Activated CD8-positive, alpha-beta memory T cell treated with anti-CD3 and anti-CD28 coated beads, Interleukin-2, amount 10 ng/mL, durations not matched to agents 7 days and 5 days (primary cell): ENCODE results near the gene TSPOAP1. TPM values are rescaled to one million over a fixed set of nuclear protein-coding genes. Genes with fewer than 3 reads are reported as not detected.
A peak's percentile ranks its signal among the peaks of the same experiment; 100 is the strongest.
"Not testable (repeated sequence)": the region's sequence is repeated elsewhere in the genome, so short reads cannot be mapped to it uniquely, and the experiment has no call there.

Experiments used
- ATAC-seq: fragments of 150-1000 bp; cut with Tn5 transposase; one replicate; pipeline ENCODE4 v1.10.0; 2021; ENCODE audit warnings: moderate library complexity
- CTCF ChIA-PET: fragments of 350-600 bp; sonication (Branson Sonifier 250); formaldehyde crosslinking; loops from one replicate; lab custom pipeline; 2021; ENCODE audit warnings: antibody characterized with exemption; lab: Charles Lee
- DNase-seq: peaks from one replicate; pipeline ENCODE4 v3.0.0-alpha.2; 2020
- H3K27ac Mint-ChIP-seq: one replicate; pipeline ENCODE4 v1.8.0; 2021; ENCODE audit warnings: mild to moderate bottlenecking, mixed read lengths
- H3K27me3 Mint-ChIP-seq: one replicate; pipeline ENCODE4 v1.8.0; 2021; ENCODE audit warnings: mixed read lengths
- H3K36me3 Mint-ChIP-seq: one replicate; pipeline ENCODE4 v1.8.0; 2021; ENCODE audit warnings: mild to moderate bottlenecking, mixed read lengths
- H3K4me1 Mint-ChIP-seq: one replicate; pipeline ENCODE4 v1.8.0; 2021; ENCODE audit warnings: mixed read lengths
- H3K4me3 Mint-ChIP-seq: one replicate; pipeline ENCODE4 v1.8.0; 2021; ENCODE audit warnings: mild to moderate bottlenecking, moderate library complexity, mixed read lengths
- H3K9me3 Mint-ChIP-seq: one replicate; pipeline ENCODE4 v1.8.0; 2022; ENCODE audit warnings: low read depth, mixed read lengths
- total RNA-seq, 2 experiments: library from RNA; stranded (reverse); gene quantifications; one replicate each; pipeline ENCODE4 v1.2.3, GENCODE V29; 2021

TSPOAP1 gene
- total RNA-seq, 2 experiments from 2014 or later: 25.6 to 66.3 TPM

GRCh38 chr17:58341861-58342475 lies 13.4 kb upstream of the TSPOAP1 start:
- Mint-ChIP-seq H3K9me3 (no peaks in the 10 kb centered on the region), H3K27me3 (no peaks in the 10 kb centered on the region), H3K4me3 (peak overlapping the region; percentile 83), H3K27ac (peak overlapping the region; percentile 98), H3K4me1 (peaks cover 68% of the 10 kb centered on the region), H3K36me3 (peaks cover 76% of the 10 kb centered on the region)
- CTCF ChIA-PET: interaction anchor here (0.7 to 6.6 kb wide), 6 partner anchors 8 to 78 kb away, joined by 3 to 136 read pairs (median 11); partner anchors contain the start of gene SUPT4H1
- no peak for DNase-seq
- ATAC-seq: no peak

GRCh38 chr17:58341136-58341860 lies 12.7 kb upstream of the TSPOAP1 start:
- peaks cover 76% of the 10 kb centered on the region for H3K36me3 Mint-ChIP-seq
- H3K4me1 Mint-ChIP-seq: peaks cover 69% of the 10 kb centered on the region
- H3K27ac Mint-ChIP-seq: peak overlapping the region; percentile 98
- ATAC-seq, DNase-seq, H3K9me3 Mint-ChIP-seq, H3K27me3 Mint-ChIP-seq: not testable (repeated sequence)
- peak overlapping the region; percentile 83 for H3K4me3 Mint-ChIP-seq
- CTCF ChIA-PET: interaction anchor here (1.7 to 6.6 kb wide), 5 partner anchors 8 to 26 kb away, joined by 3 to 136 read pairs (median 69); partner anchors contain the start of gene SUPT4H1

- H3K9me3 Mint-ChIP-seq: no peaks in the 10 kb centered on the region
- DNase-seq: no peak
- H3K4me3 Mint-ChIP-seq: peak overlapping the region; percentile 83
- no peaks in the 10 kb centered on the region for H3K27me3 Mint-ChIP-seq
- no peak for ATAC-seq
- peak overlapping the region; percentile 98 for H3K27ac Mint-ChIP-seq
- CTCF ChIA-PET: interaction anchor here (1.9 to 6.6 kb wide), 6 partner anchors 7 to 77 kb away, joined by 5 to 136 read pairs (median 43); partner anchors contain the start of genes RNF43 and SUPT4H1
- H3K36me3 Mint-ChIP-seq: peaks cover 67% of the 10 kb centered on the region
- H3K4me1 Mint-ChIP-seq: peaks cover 69% of the 10 kb centered on the region
Observed at GRCh38 chr17:58340405-58340876, 11.8 kb upstream of the TSPOAP1 start.

GRCh38 chr17:58339755-58340404 lies 11.3 kb upstream of the TSPOAP1 start:
- Mint-ChIP-seq H3K27ac (peak overlapping the region; percentile 98), H3K9me3 (no peaks in the 10 kb centered on the region), H3K4me3 (peak overlapping the region; percentile 83), H3K4me1 (peaks cover 66% of the 10 kb centered on the region), H3K36me3 (peaks cover 64% of the 10 kb centered on the region), H3K27me3 (no peaks in the 10 kb centered on the region)
- CTCF ChIA-PET: interaction anchor here (1.9 to 6.6 kb wide), 5 partner anchors 11 to 78 kb away, joined by 5 to 136 read pairs (median 17); partner anchors contain the start of genes RNF43 and SUPT4H1
- ATAC-seq: no peak
- DNase-seq: peak; percentile 60

GRCh38 chr17:58338841-58339754 lies 10.5 kb upstream of the TSPOAP1 start:
- Mint-ChIP-seq H3K27ac (peak overlapping the region; percentile 98), H3K4me3 (peak overlapping the region; percentile 83), H3K9me3 (no peaks in the 10 kb centered on the region), H3K4me1 (peaks cover 61% of the 10 kb centered on the region), H3K27me3 (no peaks in the 10 kb centered on the region), H3K36me3 (peaks cover 60% of the 10 kb centered on the region)
- peak; percentile 94 for DNase-seq
- peak; percentile 43 for ATAC-seq
- CTCF ChIA-PET: interaction anchor here (1.9 to 6.6 kb wide), 5 partner anchors 12 to 78 kb away, joined by 5 to 136 read pairs (median 17); partner anchors contain the start of genes RNF43 and SUPT4H1

- Mint-ChIP-seq H3K4me1 (peaks cover 54% of the 10 kb centered on the region), H3K27ac (peak overlapping the region; percentile 98), H3K27me3 (no peaks in the 10 kb centered on the region), H3K4me3 (peak overlapping the region; percentile 83), H3K9me3 (no peaks in the 10 kb centered on the region), H3K36me3 (peaks cover 55% of the 10 kb centered on the region)
- CTCF ChIA-PET: interaction anchor here (1.6 to 5.9 kb wide), 4 partner anchors 11 to 79 kb away, joined by 5 to 69 read pairs (median 16); partner anchors contain the start of genes RNF43, SUPT4H1 and TSPOAP1
- DNase-seq (no peak), ATAC-seq (peak; percentile 6)
Observed at GRCh38 chr17:58338454-58338840, 9.9 kb upstream of the TSPOAP1 start.

GRCh38 chr17:58337600-58338453 lies 9.2 kb upstream of the TSPOAP1 start:
- H3K4me3 Mint-ChIP-seq: peak overlapping the region; percentile 83
- H3K36me3 Mint-ChIP-seq: peaks cover 51% of the 10 kb centered on the region
- H3K27me3 Mint-ChIP-seq: no peaks in the 10 kb centered on the region
- DNase-seq (peak; percentile 98), ATAC-seq (peak; percentile 70)
- H3K9me3 Mint-ChIP-seq: no peaks in the 10 kb centered on the region
- peaks cover 48% of the 10 kb centered on the region for H3K4me1 Mint-ChIP-seq
- CTCF ChIA-PET: interaction anchor here (1.1 to 5.9 kb wide), 5 partner anchors 11 to 90 kb away, joined by 3 to 69 read pairs (median 12); partner anchors contain the start of genes RNF43, SUPT4H1 and TSPOAP1
- peak overlapping the region; percentile 98 for H3K27ac Mint-ChIP-seq

- Mint-ChIP-seq H3K27ac (peak overlapping the region; percentile 98), H3K9me3 (no peaks in the 10 kb centered on the region), H3K4me1 (peaks cover 43% of the 10 kb centered on the region), H3K4me3 (peak overlapping the region; percentile 83), H3K27me3 (peaks cover under 1% of the 10 kb centered on the region), H3K36me3 (peaks cover 48% of the 10 kb centered on the region)
- ATAC-seq (no peak), DNase-seq (peak; percentile 77)
- CTCF ChIA-PET: interaction anchor here (1.1 to 7.2 kb wide), 7 partner anchors 6 to 182 kb away, joined by 3 to 112 read pairs (median 12); partner anchors contain the start of genes RNF43, SUPT4H1 and TSPOAP1
Observed at GRCh38 chr17:58337210-58337599, 8.6 kb upstream of the TSPOAP1 start.

- peak; percentile 60 for DNase-seq
- no peak for ATAC-seq
- Mint-ChIP-seq H3K4me1 (peaks cover 37% of the 10 kb centered on the region), H3K27ac (peak overlapping the region; percentile 98), H3K9me3 (no peaks in the 10 kb centered on the region), H3K27me3 (peaks cover 3% of the 10 kb centered on the region), H3K4me3 (peak overlapping the region; percentile 83), H3K36me3 (peaks cover 48% of the 10 kb centered on the region)
- CTCF ChIA-PET: interaction anchor here (0.9 to 7.2 kb wide), 8 partner anchors 7 to 182 kb away, joined by 3 to 112 read pairs (median 8); partner anchors contain the start of genes RNF43, SUPT4H1 and TSPOAP1
Observed at GRCh38 chr17:58336456-58337209, 8.0 kb upstream of the TSPOAP1 start.

GRCh38 chr17:58335779-58336455 lies 7.3 kb upstream of the TSPOAP1 start:
- ATAC-seq: peak; percentile 11
- no peaks in the 10 kb centered on the region for H3K9me3 Mint-ChIP-seq
- H3K4me3 Mint-ChIP-seq: peak overlapping the region; percentile 83
- CTCF ChIA-PET: interaction anchor here (0.9 to 7.2 kb wide), 5 partner anchors 7 to 183 kb away, joined by 3 to 112 read pairs (median 19); partner anchors contain the start of genes SUPT4H1 and TSPOAP1
- peak overlapping the region; percentile 98 for H3K27ac Mint-ChIP-seq
- peaks cover 32% of the 10 kb centered on the region for H3K4me1 Mint-ChIP-seq
- DNase-seq: peak; percentile 92
- peaks cover 51% of the 10 kb centered on the region for H3K36me3 Mint-ChIP-seq
- peaks cover 3% of the 10 kb centered on the region for H3K27me3 Mint-ChIP-seq
